C4-2B (cell line): ENCODE data around the gene AGAP1.

Experiments used
- H3K27ac ChIP-seq: fragments of 450-650 bp; 2 replicates; pipeline ENCODE4 v1.5.1; 2017
- CTCF ChIP-seq: fragments of 450-650 bp; conservative IDR thresholded peaks from 2 replicates; pipeline ENCODE4 v1.5.1; 2017; ENCODE audit warnings: mild to moderate bottlenecking
- ZFX ChIP-seq: fragments of 450-650 bp; IDR thresholded peaks from 2 replicates; pipeline ENCODE4 v1.6.1; 2017

AGAP1 gene

GRCh38 chr2:235897992-235898391 is 404.1 kb downstream of the AGAP1 start:
- H3K27ac ChIP-seq, result no peak overlapping the region
- TF ChIP-seq ZFX (no peak), CTCF (no peak)

DNA sequence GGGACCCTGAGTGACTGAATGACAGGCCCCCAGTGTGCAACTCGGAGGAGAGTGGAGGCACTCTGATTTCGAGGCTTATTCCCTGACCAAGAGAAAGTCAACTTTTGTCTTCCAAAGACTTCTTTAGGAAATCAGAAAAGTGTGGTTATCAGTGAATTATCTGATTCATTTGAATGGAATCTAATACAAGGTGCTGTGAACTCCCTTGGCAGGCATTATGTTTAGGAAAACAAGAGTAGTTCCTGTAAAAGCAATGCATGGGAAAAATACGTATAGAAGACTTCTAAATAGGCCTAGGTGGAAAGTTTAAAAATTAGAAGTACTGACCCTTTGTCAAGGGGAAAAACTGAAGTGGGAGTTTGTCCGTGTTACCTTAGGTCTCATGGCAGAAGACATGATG is 404.9 kb downstream of the AGAP1 start:
- H3K27ac ChIP-seq, result no peak overlapping the region
- no peak for TF ChIP-seq CTCF
- no peak for TF ChIP-seq ZFX

DNA sequence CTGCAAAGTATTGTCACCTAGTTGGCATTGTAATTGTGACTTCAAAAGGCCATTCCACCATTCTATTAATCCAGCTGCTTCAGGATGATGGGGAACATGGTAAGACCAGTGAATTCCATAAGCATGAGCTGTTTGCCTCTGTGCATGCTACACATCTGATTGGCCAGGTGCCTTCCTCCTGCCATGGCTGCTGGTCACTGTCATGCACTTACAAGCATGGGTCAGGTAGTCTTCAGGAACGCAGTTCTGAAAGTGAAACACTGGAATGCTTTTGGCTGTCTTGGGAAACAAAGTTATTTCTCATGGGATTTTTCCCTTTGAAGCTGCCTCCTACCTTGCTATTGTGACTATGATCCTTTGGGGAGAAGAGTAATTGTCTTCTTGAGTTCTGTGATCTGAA is 406.8 kb downstream of the AGAP1 start:
- TF ChIP-seq CTCF (no peak), ZFX (no peak)
- no peak overlapping the region for H3K27ac ChIP-seq

DNA sequence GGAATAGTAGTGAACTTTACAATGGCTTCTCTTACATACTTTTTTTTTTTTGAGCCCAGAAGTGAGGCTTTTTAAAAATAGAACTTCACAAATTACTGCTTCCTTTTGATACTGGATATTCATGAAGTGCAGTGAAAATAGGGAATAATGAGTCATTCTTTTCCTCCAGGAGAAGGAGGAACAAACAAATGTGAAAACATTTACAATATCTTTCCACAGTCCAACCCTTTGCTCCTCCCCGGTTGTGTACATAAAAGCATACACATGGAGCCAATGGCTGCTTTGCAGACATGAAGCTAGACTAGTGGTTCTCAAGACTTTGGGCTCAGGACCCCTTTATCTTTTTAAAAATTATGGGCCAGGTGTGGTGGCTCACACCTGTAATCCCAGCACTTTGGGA is 407.4 kb downstream of the AGAP1 start:
- TF ChIP-seq CTCF (no peak), ZFX (no peak)
- H3K27ac ChIP-seq, result no peak overlapping the region

DNA sequence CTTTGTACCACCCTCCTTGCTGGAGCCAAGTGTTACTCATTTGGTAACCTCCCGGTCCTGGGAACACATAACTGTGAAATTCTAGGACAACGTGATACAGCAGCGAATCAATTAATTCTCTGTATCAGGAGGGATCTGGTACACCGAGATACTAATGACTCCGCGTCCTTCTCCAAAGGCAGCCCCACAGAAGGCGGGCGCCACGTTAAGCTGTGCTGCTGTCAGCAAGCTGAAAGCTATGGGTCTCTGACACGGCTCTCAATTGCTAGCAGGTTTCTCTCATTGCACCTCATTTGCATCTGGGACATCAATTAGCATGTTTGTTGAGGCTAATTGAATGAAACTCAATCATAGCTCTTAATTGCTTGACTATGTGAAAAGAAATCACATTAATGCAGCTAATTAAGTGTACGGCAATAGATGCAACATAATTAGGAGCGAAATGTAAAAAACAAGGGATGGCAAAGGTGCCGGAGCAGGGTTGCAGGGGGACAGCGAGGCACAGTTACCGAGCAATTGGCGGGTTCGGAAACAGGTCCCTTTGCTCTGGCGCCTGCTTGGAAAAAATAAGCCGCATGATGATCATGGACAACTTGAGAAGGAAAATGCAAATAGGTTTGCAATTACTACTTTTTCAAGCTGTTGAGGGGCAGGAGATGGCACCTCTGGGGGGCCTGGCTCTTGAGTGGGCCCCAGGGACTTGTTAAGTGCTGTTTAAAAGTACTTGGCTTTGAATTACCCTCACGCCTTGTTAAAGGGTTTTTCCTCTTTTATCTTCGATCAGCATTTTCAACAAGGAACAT is 410.1 kb downstream of the AGAP1 start:
- TF ChIP-seq ZFX (no peak), CTCF (no peak)
- H3K27ac ChIP-seq, result no peak overlapping the region

GRCh38 chr2:235904585-235904931 is 410.7 kb downstream of the AGAP1 start:
- no peak overlapping the region for H3K27ac ChIP-seq
- TF ChIP-seq CTCF (no peak), ZFX (no peak)

- no peak for TF ChIP-seq ZFX
- no peak for TF ChIP-seq CTCF
- no peak overlapping the region for H3K27ac ChIP-seq
These were observed 415.0 kb downstream of the AGAP1 start for GRCh38 chr2:235908826-235909225.
